Stimulated activated naive CD8-positive, alpha-beta T cell treated with anti-CD3 and anti-CD28 coated beads, Interleukin-15, Interleukin-2, amounts not matched to agents 100 U/mL and 50 U/mL, for 24 hours (primary cell): Measurements from ENCODE around the gene TP73.

ENCODE experiments used
- ATAC-seq: fragments of 150-1000 bp; cut with Tn5 transposase; one replicate; pipeline ENCODE4 v1.10.0; 2021
- DNase-seq: peaks from one replicate; pipeline ENCODE4 v3.0.0; 2021

Gene TP73

DNA sequence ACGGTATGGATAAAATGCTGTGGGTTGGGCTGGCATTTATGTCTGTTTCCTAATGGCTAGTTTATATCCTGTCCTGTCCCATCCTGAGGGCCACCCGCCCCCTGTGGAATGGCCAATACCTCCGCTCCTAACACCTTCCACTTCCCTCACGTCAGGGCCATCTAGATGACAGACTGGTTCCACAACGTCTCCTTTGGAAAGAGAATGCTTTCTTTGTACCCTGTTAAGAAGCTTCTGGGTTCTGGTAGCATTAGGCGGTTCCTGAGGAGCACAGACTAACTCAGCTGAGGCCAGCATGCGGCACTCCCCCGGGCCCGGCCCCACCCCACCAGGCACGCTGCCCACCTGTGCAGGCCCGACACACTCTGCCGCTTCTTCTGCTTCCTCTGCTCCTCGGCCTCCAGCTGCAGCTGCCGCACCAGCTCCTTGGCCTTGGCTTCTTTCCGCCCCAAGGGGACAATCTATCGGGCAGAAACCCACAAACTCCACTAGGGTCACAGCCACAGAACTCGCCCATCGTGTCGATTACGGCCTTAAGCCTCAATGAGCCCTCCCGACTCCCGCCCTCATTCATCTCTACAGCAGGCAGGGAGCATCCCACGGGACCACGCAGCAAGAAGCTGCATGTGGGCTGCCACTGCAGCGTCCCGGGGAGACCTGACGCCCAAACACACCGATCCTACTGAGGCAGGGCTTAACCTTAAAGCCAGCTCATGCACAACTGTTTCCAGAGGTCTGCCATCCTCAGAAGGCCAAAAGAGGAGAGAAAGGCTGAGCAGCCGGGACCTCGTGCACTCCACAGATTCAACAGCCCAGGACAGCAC is 131.5 kb downstream of the TP73 start:
- DNase-seq (no peak), ATAC-seq (no peak)

DNA sequence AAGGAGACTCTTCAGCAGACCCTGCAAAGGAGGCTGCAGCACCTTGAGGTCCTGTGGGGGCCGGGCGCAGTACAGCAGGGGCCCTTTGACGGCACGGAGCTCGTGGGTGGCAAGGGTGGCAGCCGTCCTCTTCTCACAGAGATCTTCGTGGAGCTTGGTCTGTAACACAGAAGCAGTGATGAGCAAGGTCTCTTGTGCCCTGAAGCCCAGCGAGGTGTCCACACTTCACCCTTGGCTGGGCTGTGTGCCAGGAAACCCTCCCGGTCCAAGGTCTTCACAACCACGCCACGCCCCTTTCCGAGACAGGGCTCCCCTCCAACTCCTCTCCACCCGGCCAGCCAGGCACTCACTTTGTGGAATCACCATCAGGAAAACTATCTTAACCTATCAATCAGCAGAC is 132.7 kb downstream of the TP73 start:
- ATAC-seq: no peak
- DNase-seq: no peak

DNA sequence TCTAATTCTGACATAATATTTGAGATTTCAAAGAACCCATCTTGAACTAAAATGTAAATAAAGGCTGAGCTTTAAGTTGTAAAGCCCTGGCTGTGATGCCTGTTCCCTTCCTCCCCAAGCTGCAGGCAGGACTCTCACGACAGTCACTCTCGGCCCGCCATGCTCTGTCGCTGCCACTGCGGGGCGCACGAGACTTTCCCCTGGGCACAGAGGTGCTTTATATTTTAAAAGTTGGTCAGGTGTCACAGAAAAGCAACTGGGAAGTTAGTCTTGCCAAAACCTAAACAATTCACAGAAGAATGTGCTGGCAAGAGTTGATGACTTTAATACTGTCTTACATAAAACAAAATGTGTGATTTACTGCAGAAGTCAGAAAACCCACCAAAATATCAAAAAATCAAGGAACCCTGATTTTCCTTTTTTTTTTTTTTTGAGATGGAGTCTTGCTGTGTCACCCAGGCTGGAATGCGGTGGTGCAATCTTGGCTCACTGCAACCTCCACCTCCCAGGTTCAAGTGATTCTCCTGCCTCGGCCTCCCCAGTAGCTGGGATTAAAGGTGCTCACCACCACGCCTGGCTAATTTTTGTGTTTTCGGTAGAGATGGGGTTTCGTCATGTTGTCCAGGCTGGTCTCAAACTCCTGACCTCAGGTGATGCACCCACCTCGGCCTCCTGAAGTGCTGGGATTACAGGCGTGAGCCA is 133.3 kb downstream of the TP73 start:
- ATAC-seq (no peak), DNase-seq (no peak)
